Inflammatory macrophage treated with lipopolysaccharide for 1 hour (primary cell): ENCODE results near the gene RHEB.

Experiments
- DNase-seq, 2 donors: peaks; one replicate each; pipeline ENCODE4 v3.0.0-alpha.2; 2020 to 2022

RHEB gene

GRCh38 chr7:151429560-151430331 lies 89.9 kb downstream of the RHEB start:
- DNase-seq = no peak

GRCh38 chr7:151429237-151429559 lies 90.5 kb downstream of the RHEB start:
- DNase-seq = no peak

- DNase-seq = no peak
Measured at GRCh38 chr7:151428378-151429236, 91.1 kb downstream of the RHEB start.

GRCh38 chr7:151427705-151428377 lies 91.9 kb downstream of the RHEB start:
- no peak for DNase-seq

- no peak for DNase-seq
Measured at GRCh38 chr7:151426904-151427704, 92.6 kb downstream of the RHEB start.

GRCh38 chr7:151426441-151426903 lies 93.2 kb downstream of the RHEB start:
- DNase-seq = no peak

GRCh38 chr7:151425670-151426440 lies 93.8 kb downstream of the RHEB start:
- DNase-seq = no peak

- no peak for DNase-seq
Measured at GRCh38 chr7:151424799-151425198, 94.9 kb downstream of the RHEB start.

- no peak for DNase-seq
Measured at GRCh38 chr7:151423936-151424335, 95.8 kb downstream of the RHEB start.

GRCh38 chr7:151423226-151423625 lies 96.5 kb downstream of the RHEB start:
- DNase-seq = no peak

- DNase-seq = no peak
Measured at GRCh38 chr7:151422212-151422611, 97.5 kb downstream of the RHEB start.

GRCh38 chr7:151420144-151420543 lies 99.6 kb downstream of the RHEB start:
- no peak for DNase-seq

GRCh38 chr7:151416941-151417315 lies 102.8 kb downstream of the RHEB start:
- peak; percentile 30 to 31 for DNase-seq

- no peak for DNase-seq
Measured at GRCh38 chr7:151416112-151416940, 103.4 kb downstream of the RHEB start.
